A549 (cell line): ENCODE measurements around the gene RBM12. TPM values are rescaled to one million over a fixed set of nuclear protein-coding genes. Genes with fewer than 3 reads are reported as not detected.
A peak's percentile ranks its signal among the peaks of the same experiment; 100 is the strongest.

Experiments
- ATAC-seq, 2 experiments: fragments of 200-7000 bp in 1 of 2; fragments of >200 bp in 1 of 2; cut with Nextera tagmentation in 1 of 2; cut with Tn5 transposase in 1 of 2; 3 replicates each; pipeline versions ENCODE4 v1.8.0 to v1.9.1; 2018 to 2020; ENCODE audit warnings: mild to moderate bottlenecking in 1 of 2, moderate library complexity in 1 of 2
- CTCF ChIA-PET: fragments of 300-600 bp; sonication (Branson Sonifier 250); formaldehyde crosslinking; extraction: SDS; loops from one replicate; lab custom pipeline; 2021; ENCODE audit warnings: antibody characterized with exemption, inconsistent platforms; lab: Yijun Ruan, JAX
- POLR2A ChIA-PET: fragments of 350-600 bp; formaldehyde crosslinking; extraction: SDS; loops from one replicate; lab custom pipeline; 2021; ENCODE audit warnings: antibody characterized with exemption, inconsistent platforms; lab: Yijun Ruan, JAX
- DNase-seq, 2 experiments: peaks; one replicate each; pipeline versions ENCODE4 v3.0.0 to v3.0.0-alpha.2; 2011 to 2016; ENCODE audit warnings: low read depth in 1 of 2, low spot score in 1 of 2
- FAIRE-seq: peaks from 2 replicates; lab custom pipeline; 2011; peaks lifted over from hg19 to GRCh38; lab: Jason Lieb, UNC
- H3K27ac ChIP-seq, 2 experiments: fragments of >200 bp; sonication (Bioruptor Twin); formaldehyde crosslinking; 3 replicates each; pipeline ENCODE4 v1.5.1; 2016 to 2017
- H3K4me1 ChIP-seq: fragments of >200 bp; sonication (Bioruptor Twin); formaldehyde crosslinking; 3 replicates; pipeline ENCODE4 v1.6.1; 2016
- H3K4me2 ChIP-seq: fragments of >200 bp; sonication (Bioruptor Twin); formaldehyde crosslinking; 3 replicates; pipeline ENCODE4 v1.6.1; 2016
- H3K4me3 ChIP-seq: fragments of >200 bp; sonication (Bioruptor Twin); formaldehyde crosslinking; 3 replicates; pipeline ENCODE4 v1.5.1; 2016
- H3K9me3 ChIP-seq: fragments of >200 bp; sonication (Bioruptor Twin); formaldehyde crosslinking; 3 replicates; pipeline ENCODE4 v1.6.1; 2016
- CTCF ChIP-seq: fragments of >200 bp; sonication (Bioruptor Twin); formaldehyde crosslinking; IDR thresholded peaks from 3 replicates; pipeline ENCODE4 v1.5.1; 2016
- E2F6 ChIP-seq: IDR thresholded peaks from 2 replicates; pipeline ENCODE4 v1.6.1; 2012; ENCODE audit warnings: low read depth, borderline replicate concordance
- GATA3 ChIP-seq: IDR thresholded peaks from 2 replicates; pipeline ENCODE4 v1.6.1; 2012; ENCODE audit warnings: borderline replicate concordance
- HES2 ChIP-seq: fragments of >200 bp; sonication (Bioruptor Twin); formaldehyde crosslinking; IDR thresholded peaks from 2 replicates; pipeline ENCODE4 v1.6.1; 2016
- HOXB13 ChIP-seq: fragments of 250-450 bp; sonication (Bioruptor Pico); IDR thresholded peaks from 2 replicates; pipeline ENCODE4 v1.5.0; 2020; ENCODE audit warnings: low read depth, mild to moderate bottlenecking, moderate library complexity
- HOXB5 ChIP-seq: fragments of 250-450 bp; sonication (Bioruptor Pico); IDR thresholded peaks from 2 replicates; pipeline ENCODE4 v1.5.0; 2020; ENCODE audit warnings: mild to moderate bottlenecking, moderate library complexity
- JUN ChIP-seq, 2 experiments: fragments of >200 bp; sonication (Bioruptor Twin); formaldehyde crosslinking; IDR thresholded peaks; 2 replicates in 1 of 2; 3 replicates in 1 of 2; pipeline ENCODE4 v1.6.1; 2016 to 2017
- MYC ChIP-seq: IDR thresholded peaks from 2 replicates; pipeline ENCODE4 v1.6.1; 2012; ENCODE audit warnings: mild to moderate bottlenecking, inconsistent platforms, low read length, improper control_type of control experiment, borderline replicate concordance
- NPAS2 ChIP-seq: fragments of 250-450 bp; sonication (Bioruptor Pico); IDR thresholded peaks from 2 replicates; pipeline ENCODE4 v1.8.0; 2022; ENCODE audit warnings: mild to moderate bottlenecking, moderate library complexity, borderline replicate concordance
- PHF8 ChIP-seq: fragments of 200-600 bp; sonication (generic); IDR thresholded peaks from 2 replicates; pipeline ENCODE4 v1.6.1; 2016; ENCODE audit warnings: low read depth, mild to moderate bottlenecking, antibody characterized with exemption, moderate library complexity, borderline replicate concordance
- RAD21 ChIP-seq, 2 experiments: fragments of >200 bp in 1 of 2; sonication (Bioruptor Twin) in 1 of 2; formaldehyde crosslinking in 1 of 2; IDR thresholded peaks in 1 of 2; conservative IDR thresholded peaks in 1 of 2; 2 replicates in 1 of 2; 3 replicates in 1 of 2; pipeline ENCODE4 v1.6.1; 2012 to 2018; ENCODE audit warnings: inconsistent platforms in 1 of 2
- REST ChIP-seq: fragments of 200-600 bp; sonication (generic); IDR thresholded peaks from 2 replicates; pipeline ENCODE4 v1.6.1; 2016; ENCODE audit warnings: antibody characterized with exemption, mild to moderate bottlenecking, moderate library complexity
- WGBS: methylation state at CpG from one replicate; pipeline ENCODE4 v1.1.6; 2017; ENCODE audit errors: missing lambda C conversion rate; 5-methylcytosine and 5-hydroxymethylcytosine counted together
- polyA plus RNA-seq, 4 experiments: library from polyadenylated mRNA; depleted of rRNA in 3 of 4; stranded (reverse); fragments of >200 nt; fragmentation: RNase III in 1 of 4; extraction: RNeasy Plus Mini Kit Qiagen cat#74134 plus additional on column Dnase treatment in 1 of 4; gene quantifications; 2 replicates in 3 of 4; 3 replicates in 1 of 4; pipeline ENCODE4 v1.2.3, GENCODE V29; 2011 to 2017

The RBM12 gene
- polyA plus RNA-seq, 2 of the 4 experiments (the other 2 are of a cell fraction), result 49.9 to 119 TPM

- DNase-seq, result peak in 1 of 2 experiments; percentile 35
- POLR2A ChIA-PET, result interaction anchor here (0.8 to 4.2 kb wide), 7 partner anchors 12 to 124 kb away, joined by 3 to 51 read pairs (median 5); partner anchors contain the start of genes CPNE1, ERGIC3, NFS1 and RBM12
- WGBS, result 27% methylated on average over 26 of the region's 35 CpGs
- CTCF ChIA-PET, result interaction anchor here (0.7 to 6.6 kb wide), 32 partner anchors 7 to 321 kb away, joined by 3 to 73 read pairs (median 6); partner anchors contain the start of gene ERGIC3
- Histone ChIP-seq H3K4me2 (peak overlapping the region; percentile 85), H3K9me3 (no peaks in the 10 kb centered on the region), H3K4me3 (peak overlapping the region; percentile 61), H3K27ac (peak overlapping the region; percentile 80 to 90), H3K4me1 (peaks cover 18% of the 10 kb centered on the region)
- peak; percentile 51; the same call in 1 of the 2 replicates for TF ChIP-seq E2F6
- 0 out of 2 replicates have a peak, but pooled peaks have one; percentile 0 for TF ChIP-seq GATA3
- no peak for TF ChIP-seq HES2
- no peak for FAIRE-seq
- ATAC-seq, result peak in 1 of 2 experiments; percentile 1; a peak in 1 of 6 replicates
Measured at GRCh38 chr20:35618263-35619131, 46.2 kb downstream of the RBM12 start.

- TF ChIP-seq NPAS2 (CRISPR knock-in tag), result no peak
- 0 out of 3 replicates have a peak, but pooled peaks have one; percentile 14 for TF ChIP-seq CTCF
- TF ChIP-seq RAD21 (conservative IDR thresholded peaks at IDR 0.05 in 1 of 2, IDR thresholded peaks at IDR 0.05 in 1 of 2), result peak in 1 of 2 experiments; percentile 27; a peak in 2 of 5 replicates
- no peak for TF ChIP-seq E2F6
- no peak for TF ChIP-seq HOXB13
- no peak for TF ChIP-seq MYC
- 10% methylated on average over 13 of the region's 22 CpGs for WGBS
- H3K4me3 ChIP-seq, result peak overlapping the region; percentile 61
- FAIRE-seq, result no peak
- ChIA-PET CTCF (interaction anchor here (0.7 to 6.6 kb wide), 15 partner anchors 8 to 267 kb away, joined by 3 to 73 read pairs (median 7); no protein-coding TSS in a partner anchor), POLR2A (interaction anchor here (0.5 to 4.2 kb wide), 8 partner anchors 19 to 468 kb away, joined by 3 to 51 read pairs (median 6); partner anchors contain the start of genes CPNE1, ERGIC3, RBM12 and RBM39)
- peak; percentile 49 to 55 for ATAC-seq
- H3K4me2 ChIP-seq, result peak overlapping the region; percentile 85
- DNase-seq, result peak; percentile 75 to 85
- H3K9me3 ChIP-seq, result no peaks in the 10 kb centered on the region
- peak overlapping the region; percentile 80 to 90 for H3K27ac ChIP-seq
- H3K4me1 ChIP-seq, result peaks cover 18% of the 10 kb centered on the region
Measured at GRCh38 chr20:35617397-35618262, 47.1 kb downstream of the RBM12 start.

GRCh38 chr20:35616465-35617396, 48.0 kb downstream of the RBM12 start:
- FAIRE-seq, result no peak
- peak; percentile 53 to 75 for ATAC-seq
- 3% methylated on average over 48 of the region's 57 CpGs for WGBS
- H3K4me3 ChIP-seq, result peak overlapping the region; percentile 61
- H3K4me2 ChIP-seq, result peak overlapping the region; percentile 85
- H3K4me1 ChIP-seq, result peaks cover 18% of the 10 kb centered on the region
- peak; percentile 86 to 87 for DNase-seq
- H3K27ac ChIP-seq, result peak overlapping the region; percentile 80 to 90
- no peaks in the 10 kb centered on the region for H3K9me3 ChIP-seq
- CTCF ChIA-PET, result interaction anchor here (1.0 to 6.6 kb wide), 10 partner anchors 9 to 524 kb away, joined by 3 to 73 read pairs (median 6); partner anchors contain the start of gene TRPC4AP
- POLR2A ChIA-PET, result interaction anchor here (0.5 to 4.2 kb wide), 15 partner anchors 13 to 520 kb away, joined by 3 to 51 read pairs (median 5); partner anchors contain the start of genes CEP250, CPNE1, ERGIC3 and NFS1
- TF ChIP-seq JUN (IDR thresholded peaks at IDR 0.05), result 0 out of 5 replicates have a peak, but pooled peaks of 1 of the 2 experiments have one; percentile 30
- TF ChIP-seq PHF8, result peak; percentile 60; the same call in 1 of the 2 replicates
- TF ChIP-seq CTCF, result no peak
- TF ChIP-seq REST, result no peak
- peak; percentile 60; the same call in 1 of the 2 replicates for TF ChIP-seq HOXB5 (CRISPR knock-in tag)
